ENCODE data around the gene DAAM1. TPM values are rescaled to one million over a fixed set of nuclear protein-coding genes. Genes with fewer than 3 reads are reported as not detected.

The DAAM1 gene
- total and polyA plus RNA-seq, 8 donors: 5.8 to 204 (median 31.3) TPM

DNA sequence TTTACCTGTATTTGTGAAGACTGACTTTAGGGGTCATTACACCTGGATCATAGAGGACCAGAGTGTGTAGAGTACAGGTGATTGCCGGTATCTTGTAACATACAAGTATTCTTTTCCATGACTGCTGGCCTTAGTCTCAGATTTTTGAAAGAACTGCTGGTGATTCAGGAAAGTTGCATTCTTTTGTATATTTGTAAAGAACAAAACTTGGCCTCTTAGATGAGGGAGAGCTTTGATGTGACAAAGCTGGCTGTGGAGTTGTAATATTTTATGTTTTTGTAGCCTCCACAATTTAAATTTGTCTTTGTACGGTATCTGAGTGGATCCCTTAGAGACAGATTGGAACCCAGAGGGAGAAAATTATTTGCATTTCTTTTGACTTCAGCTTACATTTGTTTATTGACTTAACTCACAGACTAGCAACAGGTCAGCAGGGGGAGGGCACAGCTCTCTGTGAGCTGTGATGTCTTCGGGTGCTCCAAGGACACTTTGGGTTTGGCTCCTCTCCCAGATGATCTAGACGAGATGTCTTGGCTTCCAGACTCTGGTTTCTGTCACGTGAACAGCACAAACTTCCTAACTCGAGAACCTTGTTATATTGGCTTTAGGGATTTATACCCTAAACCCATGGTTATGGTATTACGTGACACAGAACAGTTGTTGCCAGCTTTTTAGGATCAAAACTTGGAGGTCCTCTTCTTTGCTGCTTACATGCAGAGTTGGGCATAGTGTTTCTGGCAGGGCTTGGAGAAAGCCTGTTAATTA lies 65.9 kb downstream of the DAAM1 start:
- no peaks in the 10 kb centered on the region for H3K27me3 ChIP-seq
- H3K9me3 ChIP-seq: no peaks in the 10 kb centered on the region
- intact Hi-C loops (cut with DNase I; ENCODE audit: low total_unique reads): no loop called here
- 23 to 47% (median 42%) methylated on average over 7 of the region's 7 CpGs for WGBS, 5 donors
- no peak overlapping the region for H3K4me3 ChIP-seq
- peaks cover 13 to 67% (median 28%) of the 10 kb centered on the region in 4 donors for H3K4me1 ChIP-seq
- peak overlapping the region in 4 of 5 donors; percentile 63 to 79 (median 68) for H3K27ac ChIP-seq
- no peak for TF ChIP-seq CTCF (IDR thresholded peaks at IDR 0.05)
- no peak for TF ChIP-seq POLR2A (IDR thresholded peaks at IDR 0.05)
- TF ChIP-seq EP300 (IDR thresholded peaks at IDR 0.05): no peak
- TF ChIP-seq POLR2AphosphoS5 (IDR thresholded peaks at IDR 0.05): peak in 1 of 3 donors; percentile 27
- DNase-seq: peak; percentile 31 to 90
- no peaks in the 10 kb centered on the region for H3K36me3 ChIP-seq

DNA sequence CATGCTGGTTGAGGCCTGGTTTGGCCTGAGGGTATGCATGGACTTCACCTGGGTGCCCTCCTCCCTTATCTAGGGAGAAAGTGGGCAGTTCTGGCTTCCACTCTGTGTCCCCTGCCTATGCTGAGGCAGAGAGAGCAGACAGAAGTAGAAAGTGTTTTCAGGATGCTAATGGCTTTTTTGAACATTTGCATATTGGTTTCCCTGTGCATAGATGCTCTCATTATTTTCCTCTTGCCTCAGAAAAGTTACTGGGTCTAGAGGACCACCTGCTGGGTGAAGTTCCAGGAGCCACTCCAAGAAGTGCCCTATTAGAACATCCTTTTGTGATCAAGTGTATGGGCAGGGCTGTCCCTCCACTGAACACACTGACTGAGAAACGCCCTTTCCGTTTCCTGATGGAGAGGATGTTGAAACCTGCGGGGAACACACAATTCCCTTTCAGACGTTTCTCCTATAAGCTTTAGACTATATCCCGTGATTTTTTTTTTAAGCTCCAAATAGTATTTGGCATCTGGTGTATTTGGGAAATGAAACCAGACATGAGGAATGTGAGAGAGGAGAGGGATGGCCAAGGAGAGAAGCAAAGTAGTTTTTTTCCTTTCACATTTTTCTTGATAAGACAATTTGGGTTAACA lies 66.6 kb downstream of the DAAM1 start:
- Histone ChIP-seq H3K9me3 (no peaks in the 10 kb centered on the region), H3K4me3 (no peak overlapping the region), H3K4me1 (peaks cover 13 to 69% (median 30%) of the 10 kb centered on the region in 4 donors), H3K36me3 (no peaks in the 10 kb centered on the region), H3K27me3 (no peaks in the 10 kb centered on the region), H3K27ac (peak overlapping the region in 4 of 5 donors; percentile 63 to 79 (median 68))
- TF ChIP-seq EP300 (IDR thresholded peaks at IDR 0.05): no peak
- no peak for TF ChIP-seq POLR2A (IDR thresholded peaks at IDR 0.05)
- TF ChIP-seq CTCF (IDR thresholded peaks at IDR 0.05): no peak
- no peak for TF ChIP-seq POLR2AphosphoS5 (IDR thresholded peaks at IDR 0.05)
- intact Hi-C loops (cut with DNase I; ENCODE audit: low total_unique reads): no loop called here
- DNase-seq: peak in 1 of 2 donors; percentile 41
- 51 to 68% (median 57%) methylated on average over 5 of the region's 5 CpGs for WGBS, 5 donors

- Histone ChIP-seq H3K4me1 (peaks cover 13 to 66% (median 34%) of the 10 kb centered on the region in 4 donors), H3K36me3 (no peaks in the 10 kb centered on the region), H3K27me3 (no peaks in the 10 kb centered on the region), H3K27ac (no peak overlapping the region), H3K9me3 (no peaks in the 10 kb centered on the region), H3K4me3 (no peak overlapping the region)
- no peak for DNase-seq
- intact Hi-C loops (cut with DNase I; ENCODE audit: low total_unique reads): no loop called here
- 80 to 96% (median 86%) methylated on average over 1 of the region's 1 CpG for WGBS, 5 donors
- TF ChIP-seq CTCF (IDR thresholded peaks at IDR 0.05) (no peak), EP300 (IDR thresholded peaks at IDR 0.05) (no peak), POLR2AphosphoS5 (IDR thresholded peaks at IDR 0.05) (no peak), POLR2A (IDR thresholded peaks at IDR 0.05) (no peak)
Observed at GRCh38 chr14:59256331-59256730, 67.9 kb downstream of the DAAM1 start.

DNA sequence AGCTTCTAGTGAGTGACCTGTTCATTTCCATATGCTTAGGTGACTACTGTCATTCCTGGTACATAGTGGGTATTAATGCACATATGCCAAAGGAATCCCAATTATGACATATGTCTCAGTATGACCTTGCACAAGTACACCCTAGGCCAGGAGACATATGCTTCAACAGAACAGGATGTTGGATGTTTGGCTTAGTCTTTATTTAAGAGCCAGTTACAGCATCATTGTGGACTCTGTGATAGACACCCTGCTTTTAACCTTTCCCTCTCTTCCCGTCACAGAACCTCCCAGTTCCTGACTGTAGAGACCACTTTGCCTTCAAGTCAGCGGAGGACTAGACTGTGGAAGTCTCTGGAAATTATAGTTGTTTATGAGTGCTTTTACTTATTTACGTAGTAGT lies 72.9 kb downstream of the DAAM1 start:
- Histone ChIP-seq H3K27me3 (no peaks in the 10 kb centered on the region), H3K9me3 (no peaks in the 10 kb centered on the region), H3K27ac (no peak overlapping the region), H3K36me3 (peaks cover 3 to 30% (median 26%) of the 10 kb centered on the region in 4 donors), H3K4me1 (peaks cover 0 to 28% (median 14%) of the 10 kb centered on the region in 4 donors), H3K4me3 (no peak overlapping the region)
- no peak for DNase-seq
- intact Hi-C loops (cut with DNase I; ENCODE audit: low total_unique reads): no loop called here
- TF ChIP-seq POLR2AphosphoS5 (IDR thresholded peaks at IDR 0.05) (no peak), EP300 (IDR thresholded peaks at IDR 0.05) (no peak), POLR2A (IDR thresholded peaks at IDR 0.05) (no peak), CTCF (IDR thresholded peaks at IDR 0.05) (no peak)
- WGBS, 5 donors: 47 to 84% (median 79%) methylated on average over 3 of the region's 3 CpGs
